NCI-H128 (cell line): Measurements from ENCODE around the gene MRM3.
"Not testable (repeated sequence)": the region's sequence is repeated elsewhere in the genome, so short reads cannot be mapped to it uniquely, and the experiment has no call there.

ENCODE experiments used
- DNase-seq: peaks from one replicate; lab custom pipeline; 2025; ENCODE audit not compliant: unreplicated experiment; lab: John Stamatoyannopoulos, UW

MRM3 gene

DNA sequence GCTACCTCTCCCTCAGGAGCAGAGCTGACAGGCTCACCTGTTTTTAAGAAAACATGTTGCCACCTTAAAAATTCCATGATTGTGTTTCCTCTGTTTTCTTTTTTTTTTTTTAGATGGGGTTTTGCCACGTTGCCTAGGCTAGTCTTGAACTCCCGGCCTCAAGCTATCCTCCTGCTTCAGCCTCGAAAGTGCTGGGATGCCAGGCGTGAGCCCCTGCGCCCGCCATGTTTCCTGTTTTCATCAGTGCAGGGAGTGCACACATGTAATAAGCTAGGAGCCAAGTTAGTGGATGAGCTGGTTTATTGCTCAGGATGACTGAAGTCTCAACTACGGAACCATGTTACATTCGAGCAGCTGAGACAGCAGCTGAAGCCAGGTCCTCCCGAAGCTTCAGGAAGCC, 13.6 kb downstream of the MRM3 start:
- DNase-seq: no peak

DNA sequence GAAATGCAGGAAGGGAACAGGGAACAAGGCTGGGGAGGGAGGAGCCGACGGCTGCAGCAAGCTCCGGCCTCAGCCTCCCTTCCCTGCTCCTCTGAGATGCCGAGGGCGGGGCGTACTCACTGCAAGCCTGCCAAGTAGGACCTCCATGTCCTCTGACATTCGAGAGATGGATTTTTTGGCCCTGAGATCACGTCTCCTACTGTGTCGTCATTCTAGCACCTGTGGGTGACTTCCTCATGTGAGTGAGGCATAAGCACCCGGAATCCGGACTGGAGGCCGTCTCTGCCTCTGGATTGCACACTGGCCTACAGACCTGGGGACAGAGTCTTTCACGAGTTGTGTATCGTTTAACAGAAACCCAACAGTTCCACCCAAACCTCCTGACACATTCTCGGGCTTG, 14.5 kb downstream of the MRM3 start:
- DNase-seq: no peak

DNA sequence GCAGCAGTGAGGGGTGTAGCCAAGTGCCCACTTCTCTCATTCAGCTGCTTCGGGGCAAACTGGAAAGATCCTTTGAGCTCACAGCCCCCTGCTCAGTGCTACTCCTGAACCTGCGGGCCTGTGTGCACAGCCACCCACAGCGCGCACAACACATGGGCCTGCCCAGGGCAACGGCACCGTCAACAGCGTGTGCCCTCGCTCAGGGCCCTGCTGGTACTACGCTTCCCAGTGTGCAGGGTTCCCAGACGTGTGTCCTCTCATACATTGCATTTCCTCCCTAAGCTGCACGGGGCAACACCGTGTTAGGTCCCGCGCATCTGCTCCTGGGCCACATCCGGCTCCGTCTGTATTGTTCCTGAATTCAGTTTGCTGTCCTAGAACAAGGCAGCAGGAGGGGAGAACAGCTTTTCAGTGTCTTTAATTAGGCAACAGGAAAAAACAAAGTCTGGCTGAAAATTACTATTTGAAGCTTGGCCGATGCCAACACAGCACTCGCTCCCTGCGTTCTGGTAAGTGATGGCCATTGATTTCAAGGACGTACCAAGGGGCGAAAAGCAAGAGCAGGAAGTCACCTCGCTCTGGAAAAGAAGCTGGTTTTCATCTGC, 15.2 kb downstream of the MRM3 start:
- no peak for DNase-seq

DNA sequence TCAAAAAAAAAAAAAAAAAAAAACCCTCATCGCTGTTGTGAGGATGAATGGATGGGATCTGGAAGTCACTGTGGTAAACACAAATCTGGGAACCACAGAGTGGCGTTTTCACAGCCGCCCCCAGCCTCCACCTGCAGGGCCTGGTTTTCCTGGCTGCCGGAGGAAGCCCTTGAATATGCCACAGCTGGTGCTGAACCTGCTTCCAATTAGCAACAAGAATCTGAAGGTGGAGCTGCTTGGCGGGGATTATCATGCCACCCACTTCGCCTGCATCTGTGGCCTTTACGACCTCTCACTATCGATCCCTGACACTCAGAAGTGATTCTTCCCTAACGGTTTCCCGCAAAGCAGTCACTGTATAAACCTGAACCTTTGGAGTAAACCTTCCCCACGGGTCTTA, 16.1 kb downstream of the MRM3 start:
- no peak for DNase-seq

DNA sequence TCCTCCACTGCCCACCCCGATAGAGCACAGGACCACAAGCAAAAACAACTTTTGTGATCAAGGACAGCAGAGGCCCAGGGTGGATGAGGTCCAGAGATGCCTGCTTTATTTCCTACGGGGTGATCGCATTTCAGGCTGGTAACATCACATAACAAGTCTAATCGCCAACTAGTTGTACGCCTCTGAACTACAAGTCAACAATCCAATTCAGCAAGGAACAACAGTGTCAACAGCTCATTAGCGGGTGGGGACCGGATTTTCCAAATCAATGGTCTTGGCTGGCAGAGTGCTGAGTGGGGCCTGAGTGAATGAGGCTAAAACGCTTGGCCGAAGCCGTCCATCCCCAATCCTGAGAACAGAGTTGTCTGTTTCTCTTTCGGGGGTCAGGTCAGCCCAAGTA, 17.1 kb downstream of the MRM3 start:
- no peak for DNase-seq

DNA sequence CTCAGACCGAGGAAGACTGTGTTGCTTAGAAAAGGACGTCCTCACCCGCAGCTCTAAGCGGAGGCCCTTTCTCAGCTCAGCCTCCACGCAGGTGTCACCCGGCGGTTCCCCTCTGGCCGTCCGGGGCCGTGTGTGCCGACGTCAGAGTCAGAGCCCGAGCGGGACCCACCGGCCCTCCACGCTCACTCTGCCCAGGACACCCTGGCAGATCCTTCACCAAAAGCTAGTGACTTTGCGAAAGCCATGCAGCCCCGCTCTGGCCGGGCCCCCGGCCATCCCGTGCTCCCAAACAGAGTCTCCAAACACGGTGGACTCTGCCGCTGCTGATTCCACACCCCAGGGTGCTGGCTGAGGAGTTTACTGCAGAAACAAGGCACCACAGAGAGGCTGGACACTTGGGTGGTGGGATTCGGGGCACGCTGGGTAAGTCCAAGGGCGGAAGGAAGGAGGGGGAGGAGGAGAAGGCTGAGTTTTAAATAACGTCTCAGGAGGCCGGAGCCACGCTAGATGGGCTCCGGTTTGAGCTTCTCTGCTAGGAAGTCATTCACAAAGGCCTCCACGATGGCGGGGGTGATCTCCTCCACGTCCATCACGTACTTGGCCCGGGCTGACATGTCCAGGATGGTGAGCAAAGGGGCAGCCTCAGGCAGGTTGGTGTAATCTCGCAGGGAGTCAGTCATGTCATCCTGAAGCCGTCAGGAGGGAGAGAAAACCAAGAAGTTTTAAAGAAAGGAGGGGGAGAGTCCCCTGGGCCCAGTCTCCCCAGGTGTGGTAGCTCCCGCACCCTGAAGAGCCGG, 18.5 kb downstream of the MRM3 start:
- no peak for DNase-seq

DNA sequence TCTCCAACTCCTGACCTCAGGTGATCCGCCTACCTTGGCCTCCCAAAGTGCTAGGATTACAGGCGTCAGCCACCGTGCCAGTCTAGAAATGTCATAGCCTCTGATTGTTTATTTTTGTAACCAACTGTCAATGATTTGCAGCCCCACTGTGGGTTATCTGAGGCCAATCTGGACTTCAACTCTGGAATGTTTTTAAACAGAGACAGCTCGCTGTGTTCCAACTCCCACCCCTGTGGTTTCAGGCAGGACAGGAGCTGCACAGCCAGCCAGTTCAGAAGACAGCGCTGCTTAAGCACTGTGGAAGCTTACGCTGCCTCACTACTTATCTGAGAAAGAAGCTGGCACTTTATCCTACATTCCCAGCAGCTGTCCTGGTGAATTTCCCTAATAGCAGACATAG, 19.5 kb downstream of the MRM3 start:
- DNase-seq: no peak

DNA sequence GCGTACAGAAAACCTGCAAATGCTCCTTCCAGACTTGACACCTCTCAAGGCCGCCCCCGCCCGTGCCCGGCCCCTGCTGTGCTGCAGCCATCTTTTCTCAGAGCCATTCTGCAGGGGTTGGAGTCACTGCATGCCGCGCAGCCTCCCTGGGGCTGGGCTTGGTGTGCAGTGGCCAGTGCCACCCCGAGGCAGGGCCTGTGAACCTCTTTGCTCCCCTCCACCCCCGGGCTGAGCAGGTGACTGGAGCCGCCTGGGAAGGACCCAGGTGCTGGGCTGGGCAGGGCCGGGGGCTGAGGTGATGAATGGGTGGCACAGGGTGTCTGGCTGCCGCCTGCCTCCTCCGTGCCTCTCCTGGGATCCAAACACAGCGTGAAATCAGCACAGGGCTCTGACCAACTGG, 20.3 kb downstream of the MRM3 start:
- DNase-seq: no peak

DNA sequence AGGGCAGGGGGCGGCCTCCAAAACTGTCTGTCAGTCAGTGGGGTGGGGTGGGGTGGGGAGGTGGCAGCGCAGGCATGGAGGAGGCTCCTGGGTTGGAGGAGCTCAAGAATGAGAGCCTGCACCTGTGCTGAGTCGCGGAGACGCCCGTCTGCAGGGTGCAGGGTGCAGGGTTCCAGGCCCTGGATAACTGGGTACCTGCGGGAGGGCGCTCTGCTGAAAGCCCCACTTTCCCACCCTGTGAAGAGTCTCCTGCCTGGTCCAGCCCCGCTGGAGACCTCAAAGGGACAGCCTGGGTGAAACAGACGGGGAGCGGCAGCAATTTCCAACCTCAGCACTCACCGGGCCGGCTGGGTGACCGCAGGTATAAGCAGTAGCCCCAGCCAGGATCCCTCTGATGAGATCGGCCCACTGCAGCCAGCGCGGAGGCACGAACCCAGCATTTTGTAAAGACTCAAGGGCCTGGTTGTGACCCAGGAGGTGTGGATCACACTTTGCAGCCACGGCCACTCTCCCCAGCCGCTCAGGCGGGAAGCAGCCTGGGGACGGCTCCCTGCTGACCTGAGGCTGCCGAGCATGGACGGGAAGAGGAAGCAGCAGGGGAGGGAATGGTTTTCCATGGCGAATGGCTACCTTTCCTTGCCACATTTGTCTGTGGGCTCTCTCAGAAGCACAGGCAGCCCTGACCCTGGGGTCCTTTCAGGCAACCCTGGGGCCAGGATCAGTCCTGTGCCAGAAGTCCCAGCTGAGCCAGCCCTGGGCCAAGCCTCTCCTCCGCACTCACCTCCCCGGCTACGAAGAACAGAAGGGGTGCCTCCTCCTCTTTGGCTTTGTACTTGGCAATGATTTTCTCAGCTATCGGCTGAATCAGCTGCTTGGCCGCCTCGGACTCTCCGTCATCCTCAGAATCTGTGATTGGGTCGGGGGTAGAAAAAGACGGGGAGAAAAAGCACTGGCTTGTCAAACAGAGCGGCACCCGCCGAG, 21.0 kb downstream of the MRM3 start:
- DNase-seq: no peak

DNA sequence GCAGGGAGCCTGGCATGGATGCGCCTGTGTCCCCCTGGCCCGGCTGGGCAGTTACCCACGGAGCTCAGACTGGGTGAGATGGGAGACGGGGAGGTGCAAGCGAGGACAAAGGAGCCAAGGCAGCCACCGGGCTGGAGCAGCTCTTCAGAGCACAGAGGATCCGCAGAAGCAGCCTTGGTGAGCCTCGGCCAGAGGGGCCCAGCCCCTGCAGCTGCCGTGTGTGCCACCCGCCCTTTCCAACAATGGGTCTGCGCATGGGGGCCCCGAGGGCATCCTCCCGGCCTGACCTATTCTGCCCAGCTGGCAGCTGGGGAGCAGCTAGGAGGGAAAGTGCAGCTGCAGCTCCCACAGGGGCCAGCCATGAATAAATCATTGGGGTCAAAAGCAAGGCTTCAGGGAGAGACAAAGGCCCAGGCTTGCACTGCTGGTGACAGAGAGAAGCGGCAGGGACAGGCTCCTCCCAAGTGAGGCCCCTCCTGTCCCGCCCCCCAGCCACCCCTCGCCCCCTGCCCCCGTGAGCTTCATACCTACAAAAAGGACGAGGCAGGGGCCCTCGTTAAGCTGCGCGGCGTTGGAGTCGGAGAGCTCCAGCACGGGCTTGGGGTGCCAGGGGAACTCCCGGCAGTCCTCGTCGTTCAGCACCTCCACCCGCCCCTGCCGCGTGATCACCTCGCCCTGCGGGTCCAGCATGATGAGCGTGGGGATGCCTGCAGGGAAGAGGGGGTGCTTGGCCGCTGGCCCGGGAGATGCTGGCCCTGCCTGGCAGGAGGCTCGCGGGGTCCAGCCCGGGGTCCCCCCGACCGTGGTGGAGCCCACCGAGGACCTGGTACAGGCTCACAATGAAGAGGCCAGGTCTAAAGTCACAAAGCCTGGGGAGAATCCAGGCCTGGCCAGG, 22.6 kb downstream of the MRM3 start:
- no peak for DNase-seq

DNA sequence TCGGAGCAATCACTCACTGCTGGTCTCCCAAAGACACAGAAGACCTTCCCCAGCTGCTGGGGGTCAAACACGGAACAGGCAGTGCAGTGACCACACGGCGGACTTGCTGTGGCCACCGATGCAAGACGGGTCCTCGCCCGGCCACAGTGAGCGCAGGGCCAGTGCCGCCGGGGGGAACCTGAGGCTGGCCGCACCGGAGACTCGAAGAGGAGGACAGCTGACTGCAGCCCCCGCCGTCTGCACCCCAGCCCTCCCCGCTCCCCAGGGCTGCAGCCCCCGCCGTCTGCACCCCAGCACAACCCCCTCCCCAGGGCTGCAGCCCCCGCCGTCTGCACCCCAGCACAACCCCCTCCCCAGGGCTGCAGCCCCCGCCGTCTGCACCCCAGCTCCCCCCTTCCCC, 23.7 kb downstream of the MRM3 start:
- not testable (repeated sequence) for DNase-seq

DNA sequence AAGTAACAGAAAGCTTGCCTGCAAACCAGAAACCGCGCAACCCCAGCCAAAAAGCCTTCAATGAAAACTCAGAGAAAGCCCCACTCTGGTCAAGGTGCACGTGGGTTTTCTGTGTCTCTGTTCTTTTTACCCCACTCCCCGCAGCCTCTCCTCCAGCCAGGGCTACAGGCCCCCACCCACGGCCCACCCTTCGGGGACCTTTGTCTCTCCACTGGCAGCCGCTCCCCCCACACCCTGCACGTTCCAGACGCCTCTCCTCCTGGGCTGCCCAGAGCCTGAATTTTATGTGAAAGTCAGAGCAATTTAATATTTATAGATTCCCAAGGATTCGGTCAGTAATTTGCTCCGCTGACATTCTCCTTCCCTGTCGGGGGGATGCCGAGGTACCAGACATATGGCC, 24.2 kb downstream of the MRM3 start:
- DNase-seq: no peak

DNA sequence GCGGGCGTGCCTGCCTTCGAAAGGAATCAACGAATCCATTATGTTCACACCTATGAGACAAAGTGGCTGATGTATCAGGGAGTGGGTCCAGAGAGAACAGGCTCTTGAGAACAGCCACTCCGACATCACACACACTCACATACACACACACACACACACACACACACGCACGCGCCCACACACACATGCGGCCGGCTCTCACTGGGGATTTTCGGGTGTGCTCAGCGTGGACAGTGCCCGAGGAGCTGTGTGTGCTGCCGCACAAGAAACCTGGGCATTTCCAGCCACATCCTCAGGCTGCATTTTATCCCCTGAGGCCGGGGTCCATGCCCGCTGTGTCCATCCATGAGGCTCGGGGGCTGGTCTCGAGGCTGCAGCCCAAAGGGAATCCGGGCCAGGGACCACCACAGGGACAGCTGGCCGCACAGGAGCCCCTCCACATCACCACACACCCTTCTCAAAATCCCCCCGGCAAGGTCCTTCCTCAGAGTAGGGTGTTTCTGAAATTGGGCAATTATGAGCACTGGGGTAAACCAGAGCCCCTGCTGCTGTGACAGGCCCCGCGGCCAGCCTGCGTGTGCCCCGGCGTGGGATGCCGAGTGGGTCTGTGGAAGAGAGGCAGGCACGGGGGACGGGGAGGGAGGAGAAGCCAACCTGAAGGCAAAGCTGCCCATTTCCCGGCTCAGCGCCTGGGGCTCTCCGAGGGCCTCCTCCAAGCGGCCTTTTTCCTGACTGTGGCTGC, 24.8 kb downstream of the MRM3 start:
- DNase-seq: no peak

DNA sequence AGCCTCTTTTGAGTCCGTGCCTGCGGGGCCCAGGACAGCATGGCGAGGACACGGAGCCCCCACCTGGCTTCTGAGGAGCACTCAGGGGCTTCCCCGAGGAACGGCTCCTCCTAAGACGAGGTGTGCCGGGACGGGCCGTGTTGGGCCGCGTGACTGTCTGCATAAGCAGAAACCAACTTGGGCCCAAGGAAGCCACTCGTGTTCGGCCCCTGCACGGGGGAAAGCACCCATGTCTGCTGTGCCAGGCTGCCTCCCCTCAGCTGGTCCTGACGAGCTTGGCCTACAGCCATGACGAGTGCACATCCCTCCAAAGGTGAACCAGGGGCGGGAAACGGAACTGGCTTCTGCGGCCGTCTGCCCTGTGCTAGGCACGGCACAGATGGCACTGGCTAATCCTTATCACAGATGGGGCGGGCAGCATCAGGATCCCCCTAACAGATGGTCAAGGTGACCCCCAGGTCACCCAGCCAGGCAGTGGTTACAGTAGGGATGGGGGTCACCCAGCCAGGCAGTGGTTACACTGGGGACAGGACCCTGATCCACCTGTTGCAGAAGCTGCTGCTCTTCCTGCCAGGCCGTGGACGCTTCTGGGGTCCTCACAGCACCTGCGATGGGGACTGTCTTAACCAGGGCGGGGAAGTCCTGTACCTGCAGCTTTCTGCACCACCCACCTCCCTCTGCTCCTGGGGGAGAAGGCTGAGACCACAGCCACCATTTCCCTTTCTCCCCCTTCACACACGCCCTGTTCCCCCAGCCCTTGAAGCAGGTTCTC, 25.6 kb downstream of the MRM3 start:
- DNase-seq: no peak

DNA sequence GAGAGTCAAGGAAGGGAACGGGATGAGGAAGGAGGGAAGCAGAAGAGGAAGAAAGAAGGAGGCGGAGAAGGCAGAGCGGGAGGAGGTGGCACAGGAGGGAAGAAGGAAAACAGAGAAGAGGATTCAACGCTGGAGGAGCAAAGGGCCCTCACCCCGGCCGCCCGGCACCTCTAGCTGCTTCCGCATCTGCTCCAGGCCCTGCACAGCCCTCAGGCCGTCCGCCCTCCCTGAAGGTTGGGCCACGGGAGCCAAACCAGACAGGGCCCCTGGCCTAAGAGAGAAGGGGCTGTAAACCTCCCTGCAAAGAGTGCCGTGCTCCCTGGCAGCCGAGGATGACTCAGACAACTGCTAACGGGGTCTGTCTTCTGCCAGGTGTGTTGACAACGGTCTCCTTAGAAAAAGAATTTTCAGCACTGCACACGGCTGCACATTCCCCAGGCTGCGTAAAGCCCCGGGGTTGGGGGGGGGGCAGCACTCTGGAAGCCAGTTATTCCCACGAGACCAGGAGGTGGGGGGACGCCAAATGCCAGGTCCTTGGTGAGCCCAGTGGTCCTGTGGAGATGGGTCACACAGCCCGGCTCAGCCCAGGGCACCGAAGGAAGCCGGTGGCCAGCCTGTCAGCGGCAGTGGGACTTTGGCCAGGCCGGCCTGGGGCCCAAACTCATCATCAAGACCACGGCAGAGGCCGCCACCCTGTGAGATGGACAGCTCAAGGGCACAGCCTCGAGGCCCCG, 29.1 kb downstream of the MRM3 start:
- no peak for DNase-seq

DNA sequence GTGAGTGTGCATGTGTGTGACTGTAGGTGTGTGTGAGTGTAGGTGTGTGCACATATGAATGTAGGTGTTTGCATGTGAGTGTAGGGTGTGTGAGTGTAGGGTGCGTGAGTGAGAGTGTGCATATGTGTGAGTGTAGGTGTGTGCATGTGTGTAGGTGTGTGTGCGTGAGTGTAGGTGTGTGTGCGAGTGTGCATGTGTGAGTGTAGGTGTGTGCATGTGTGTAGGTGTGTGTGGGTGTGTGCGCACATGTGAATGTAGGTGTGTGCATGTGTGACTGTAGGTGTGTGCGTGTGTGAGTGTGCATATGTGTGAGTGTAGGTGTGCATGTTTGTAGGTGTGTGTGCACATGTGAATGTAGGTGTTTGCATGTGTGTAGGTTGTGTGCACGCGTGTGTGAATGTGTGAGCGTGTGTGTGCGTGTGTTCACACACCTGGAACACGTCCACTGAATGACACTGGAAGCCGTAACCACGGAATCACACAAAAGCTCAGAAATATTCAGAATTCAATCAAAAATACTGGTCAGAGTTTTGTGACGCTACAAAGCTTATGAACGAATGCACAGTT, 30.6 kb downstream of the MRM3 start:
- DNase-seq: no peak

DNA sequence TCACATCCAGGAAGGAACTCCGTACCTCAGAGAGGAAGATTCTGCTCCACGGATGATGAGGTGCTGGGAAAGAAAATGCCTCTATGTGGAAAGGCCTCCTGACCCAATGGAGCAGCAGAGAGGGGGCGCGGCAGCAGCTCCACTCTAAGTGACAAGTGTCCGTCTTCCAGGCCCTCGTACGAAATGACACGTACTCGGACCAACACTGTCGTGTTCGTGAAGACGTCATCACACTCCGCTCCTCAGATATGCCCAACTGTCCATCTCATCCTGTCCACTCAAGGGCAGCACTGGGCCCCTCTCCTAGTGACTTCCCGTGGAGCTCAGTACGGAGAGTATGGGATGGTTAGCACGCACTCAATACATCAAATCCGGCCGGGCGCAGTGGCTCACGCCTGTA, 32.2 kb downstream of the MRM3 start:
- no peak for DNase-seq

DNA sequence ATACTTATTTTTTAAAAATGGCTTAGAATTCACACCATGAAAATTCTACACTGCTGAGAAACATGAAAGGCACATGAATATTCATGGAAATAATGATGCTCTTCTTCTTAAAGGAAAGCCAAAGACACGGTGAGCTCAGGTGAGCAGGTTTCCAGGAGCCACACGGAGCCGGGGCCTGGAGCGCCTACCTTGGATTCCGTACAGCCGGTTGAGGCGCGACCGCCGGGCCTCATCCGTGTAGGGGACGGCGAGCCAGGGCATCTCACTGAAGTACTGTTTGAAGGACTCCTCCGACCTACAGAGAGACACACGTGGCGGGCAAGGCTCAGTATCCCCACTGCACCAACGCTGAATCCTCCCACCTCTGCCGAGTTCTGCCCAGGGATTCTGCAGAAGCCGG, 37.1 kb downstream of the MRM3 start:
- no peak for DNase-seq
